Liver (tissue), 3 donors: ENCODE measurements around the gene KLHL2.
"Not testable (repeated sequence)": the region's sequence is repeated elsewhere in the genome, so short reads cannot be mapped to it uniquely, and the experiment has no call there.

ENCODE experiments used
- ATF3 ChIP-seq: IDR thresholded peaks from 2 replicates; pipeline ENCODE4 v1.6.1; 2016; ENCODE audit warnings: antibody characterized with exemption
- EGR1 ChIP-seq, 2 donors: IDR thresholded peaks; 2 replicates each; pipeline ENCODE4 v1.6.1; 2016 to 2018; ENCODE audit warnings: antibody characterized with exemption in 2 of 2, low read depth in 2 of 2
- FOXA1 ChIP-seq: IDR thresholded peaks from 2 replicates; pipeline ENCODE4 v1.6.1; 2016; ENCODE audit warnings: antibody characterized with exemption
- JUND ChIP-seq, 2 donors: IDR thresholded peaks; 2 replicates each; pipeline ENCODE4 v1.6.1; 2016; ENCODE audit warnings: antibody characterized with exemption in 2 of 2
- REST ChIP-seq: IDR thresholded peaks from 2 replicates; pipeline ENCODE4 v1.6.1; 2016; ENCODE audit warnings: antibody characterized with exemption, mild to moderate bottlenecking
- TAF1 ChIP-seq: conservative IDR thresholded peaks from 2 replicates; pipeline ENCODE4 v1.6.1; 2016; ENCODE audit warnings: antibody characterized with exemption, mild to moderate bottlenecking
- YY1 ChIP-seq: IDR thresholded peaks from 2 replicates; pipeline ENCODE4 v1.6.1; 2016; ENCODE audit warnings: antibody characterized with exemption, mild to moderate bottlenecking
- TF ChIP-seq, protein P1 (sequence below): fragments of 150-350 bp; IDR thresholded peaks from 2 replicates; pipeline ENCODE4 v1.5.1; 2017; ENCODE audit warnings: improper control_type of control experiment, low read depth, low read length; ENCODE audit not compliant: missing input control
- TF ChIP-seq, protein P2 (sequence below): IDR thresholded peaks from 2 replicates; pipeline ENCODE4 v1.6.1; 2016; ENCODE audit warnings: antibody characterized with exemption
- donor health status: healthy.
- donor health status: healthy.

GRCh38 chr4:165236852-165237251 lies 29.5 kb downstream of the KLHL2 start:
- not testable (repeated sequence) for TF ChIP-seq YY1; TAF1; JUND (IDR thresholded peaks at IDR 0.05); EGR1 (IDR thresholded peaks at IDR 0.05; ENCODE audit: low read depth in 2 of 2); REST; ATF3; FOXA1
- TF ChIP-seq, protein P1, sequence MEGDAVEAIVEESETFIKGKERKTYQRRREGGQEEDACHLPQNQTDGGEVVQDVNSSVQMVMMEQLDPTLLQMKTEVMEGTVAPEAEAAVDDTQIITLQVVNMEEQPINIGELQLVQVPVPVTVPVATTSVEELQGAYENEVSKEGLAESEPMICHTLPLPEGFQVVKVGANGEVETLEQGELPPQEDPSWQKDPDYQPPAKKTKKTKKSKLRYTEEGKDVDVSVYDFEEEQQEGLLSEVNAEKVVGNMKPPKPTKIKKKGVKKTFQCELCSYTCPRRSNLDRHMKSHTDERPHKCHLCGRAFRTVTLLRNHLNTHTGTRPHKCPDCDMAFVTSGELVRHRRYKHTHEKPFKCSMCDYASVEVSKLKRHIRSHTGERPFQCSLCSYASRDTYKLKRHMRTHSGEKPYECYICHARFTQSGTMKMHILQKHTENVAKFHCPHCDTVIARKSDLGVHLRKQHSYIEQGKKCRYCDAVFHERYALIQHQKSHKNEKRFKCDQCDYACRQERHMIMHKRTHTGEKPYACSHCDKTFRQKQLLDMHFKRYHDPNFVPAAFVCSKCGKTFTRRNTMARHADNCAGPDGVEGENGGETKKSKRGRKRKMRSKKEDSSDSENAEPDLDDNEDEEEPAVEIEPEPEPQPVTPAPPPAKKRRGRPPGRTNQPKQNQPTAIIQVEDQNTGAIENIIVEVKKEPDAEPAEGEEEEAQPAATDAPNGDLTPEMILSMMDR, result not testable (repeated sequence)
- TF ChIP-seq, protein P2, sequence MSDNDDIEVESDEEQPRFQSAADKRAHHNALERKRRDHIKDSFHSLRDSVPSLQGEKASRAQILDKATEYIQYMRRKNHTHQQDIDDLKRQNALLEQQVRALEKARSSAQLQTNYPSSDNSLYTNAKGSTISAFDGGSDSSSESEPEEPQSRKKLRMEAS, result not testable (repeated sequence)
